Rectal smooth muscle tissue (tissue), 1 donor: Measurements from ENCODE around the gene FAM83G.
A peak's percentile ranks its signal among the peaks of the same experiment; 100 is the strongest.
"Not testable (repeated sequence)": the region's sequence is repeated elsewhere in the genome, so short reads cannot be mapped to it uniquely, and the experiment has no call there.

ENCODE experiments used
- H3K27ac ChIP-seq: one replicate; pipeline ENCODE4 v1.7.0; 2013; ENCODE audit warnings: low read depth, low read length, inconsistent platforms
- H3K27me3 ChIP-seq: one replicate; pipeline ENCODE4 v1.7.0; 2013; ENCODE audit warnings: low read length; ENCODE audit not compliant: control insufficient read depth, insufficient read depth
- H3K36me3 ChIP-seq: one replicate; pipeline ENCODE4 v1.7.0; 2013; ENCODE audit warnings: low read length; ENCODE audit not compliant: control insufficient read depth, insufficient read depth
- H3K4me1 ChIP-seq: one replicate; pipeline ENCODE4 v1.7.0; 2013; ENCODE audit warnings: low read length; ENCODE audit not compliant: control insufficient read depth, insufficient read depth
- H3K4me3 ChIP-seq: one replicate; pipeline ENCODE4 v1.7.0; 2013; ENCODE audit warnings: low read length
- H3K9ac ChIP-seq: one replicate; pipeline ENCODE4 v1.7.0; 2013; ENCODE audit warnings: low read length

The FAM83G gene, protein sequence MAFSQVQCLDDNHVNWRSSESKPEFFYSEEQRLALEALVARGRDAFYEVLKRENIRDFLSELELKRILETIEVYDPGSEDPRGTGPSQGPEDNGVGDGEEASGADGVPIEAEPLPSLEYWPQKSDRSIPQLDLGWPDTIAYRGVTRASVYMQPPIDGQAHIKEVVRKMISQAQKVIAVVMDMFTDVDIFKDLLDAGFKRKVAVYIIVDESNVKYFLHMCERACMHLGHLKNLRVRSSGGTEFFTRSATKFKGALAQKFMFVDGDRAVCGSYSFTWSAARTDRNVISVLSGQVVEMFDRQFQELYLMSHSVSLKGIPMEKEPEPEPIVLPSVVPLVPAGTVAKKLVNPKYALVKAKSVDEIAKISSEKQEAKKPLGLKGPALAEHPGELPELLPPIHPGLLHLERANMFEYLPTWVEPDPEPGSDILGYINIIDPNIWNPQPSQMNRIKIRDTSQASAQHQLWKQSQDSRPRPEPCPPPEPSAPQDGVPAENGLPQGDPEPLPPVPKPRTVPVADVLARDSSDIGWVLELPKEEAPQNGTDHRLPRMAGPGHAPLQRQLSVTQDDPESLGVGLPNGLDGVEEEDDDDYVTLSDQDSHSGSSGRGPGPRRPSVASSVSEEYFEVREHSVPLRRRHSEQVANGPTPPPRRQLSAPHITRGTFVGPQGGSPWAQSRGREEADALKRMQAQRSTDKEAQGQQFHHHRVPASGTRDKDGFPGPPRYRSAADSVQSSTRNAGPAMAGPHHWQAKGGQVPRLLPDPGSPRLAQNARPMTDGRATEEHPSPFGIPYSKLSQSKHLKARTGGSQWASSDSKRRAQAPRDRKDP

DNA sequence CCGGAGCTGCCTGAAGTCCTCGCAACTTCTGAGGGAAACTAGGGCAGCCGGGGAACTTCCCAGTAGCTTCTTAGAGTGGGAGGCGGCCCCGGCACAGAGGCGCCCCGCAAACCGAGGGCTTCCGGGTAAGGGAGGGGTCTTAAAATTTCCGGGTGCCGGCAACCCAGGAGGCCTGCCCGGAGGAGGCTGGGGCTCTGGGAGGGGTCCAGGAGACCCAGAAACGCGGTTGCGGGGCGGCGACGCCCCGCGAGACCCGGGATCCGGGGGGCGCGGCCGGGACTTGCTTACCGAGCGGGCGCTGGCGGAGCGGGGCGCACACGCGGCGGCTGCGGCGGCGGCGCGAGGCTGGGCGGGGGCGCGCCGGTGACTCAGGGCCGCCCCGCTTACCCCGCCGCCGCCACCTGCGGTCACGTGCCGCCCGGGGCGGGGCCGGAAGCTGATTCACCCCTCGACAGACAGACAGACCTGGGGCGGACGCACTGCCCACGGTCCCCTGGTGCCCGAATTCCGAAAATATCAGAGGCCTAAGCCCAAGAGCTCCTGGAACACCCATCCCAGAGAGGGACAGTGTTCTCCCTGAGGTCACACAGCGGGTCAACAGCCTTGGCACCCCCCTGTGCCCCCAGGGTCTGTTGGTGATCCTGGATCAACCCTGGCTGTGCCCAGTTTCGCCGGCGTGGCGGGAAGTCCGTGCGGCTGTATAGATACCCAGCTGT is at the start of gene FAM83G:
TSS of gene FAM83G (minus strand) at position 344 of the 716 bp plus-strand sequence. CDS start 723 bp downstream, outside the sequence.
- Histone ChIP-seq H3K36me3 (no peaks in the 10 kb centered on the region), H3K4me1 (peaks cover 4% of the 10 kb centered on the region), H3K27ac (peak within 1 kb of the TSS; percentile 21), H3K4me3 (peak within 1 kb of the TSS; percentile 82), H3K9ac (peak within 1 kb of the TSS; percentile 29), H3K27me3 (no peaks in the 10 kb centered on the region)

- H3K27ac ChIP-seq, H3K4me3 ChIP-seq, H3K4me1 ChIP-seq, H3K9ac ChIP-seq, H3K36me3 ChIP-seq, H3K27me3 ChIP-seq: not testable (repeated sequence)
These were observed 44.3 kb upstream of the FAM83G start for GRCh38 chr17:19048826-19049225.

- H3K4me1 ChIP-seq, H3K36me3 ChIP-seq, H3K27me3 ChIP-seq, H3K27ac ChIP-seq, H3K9ac ChIP-seq, H3K4me3 ChIP-seq: not testable (repeated sequence)
These were observed 42.9 kb upstream of the FAM83G start for GRCh38 chr17:19047510-19047909.

DNA sequence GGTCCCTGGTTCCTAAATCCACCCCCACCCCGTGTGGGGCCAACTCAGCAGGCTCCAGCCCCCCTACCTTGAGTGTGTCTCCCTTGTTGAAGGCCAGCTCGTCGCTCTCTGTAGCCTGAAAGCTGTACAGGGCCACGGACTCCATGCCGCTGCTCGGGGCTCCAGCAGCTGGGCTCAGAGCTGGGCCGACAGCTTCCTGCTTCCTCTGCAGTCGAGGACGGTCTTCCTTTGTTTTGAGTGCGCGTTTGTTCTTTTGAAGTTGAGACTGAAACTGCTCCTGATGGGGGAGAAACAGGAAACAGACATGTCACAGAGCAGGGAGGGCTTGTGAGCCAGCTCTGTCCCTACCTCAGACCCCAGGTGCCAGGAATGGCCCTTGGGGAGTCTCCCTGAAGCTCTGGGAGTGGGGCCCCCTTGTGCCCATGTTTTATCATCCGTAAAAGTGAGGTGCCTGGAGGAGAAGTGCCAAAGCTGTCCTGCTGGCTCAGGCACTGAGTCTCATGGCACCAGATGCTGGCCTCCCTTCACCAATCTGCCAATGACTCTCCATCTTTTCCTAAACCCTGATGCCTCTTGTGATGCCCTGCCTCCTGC is 42.3 kb upstream of the FAM83G start, which contains the start of gene GRAP:
TSS of gene GRAP (minus strand) at position 176 of the 594 bp plus-strand sequence. CDS start at position 145, 31 bp downstream.
- not testable (repeated sequence) for H3K4me1 ChIP-seq, H3K27me3 ChIP-seq, H3K9ac ChIP-seq, H3K36me3 ChIP-seq, H3K4me3 ChIP-seq, H3K27ac ChIP-seq

GRCh38 chr17:19044643-19045042 is 40.1 kb upstream of the FAM83G start:
- H3K9ac ChIP-seq, H3K4me3 ChIP-seq, H3K27ac ChIP-seq: not testable (repeated sequence)

GRCh38 chr17:19043032-19043431 is 38.5 kb upstream of the FAM83G start:
- H3K4me1 ChIP-seq, H3K9ac ChIP-seq, H3K36me3 ChIP-seq, H3K4me3 ChIP-seq, H3K27me3 ChIP-seq, H3K27ac ChIP-seq: not testable (repeated sequence)

More at GRCh38 chr17:19044643-19045042, 40.1 kb upstream of the FAM83G start:
- H3K27me3 ChIP-seq, H3K4me1 ChIP-seq, H3K36me3 ChIP-seq: not testable (repeated sequence)

DNA sequence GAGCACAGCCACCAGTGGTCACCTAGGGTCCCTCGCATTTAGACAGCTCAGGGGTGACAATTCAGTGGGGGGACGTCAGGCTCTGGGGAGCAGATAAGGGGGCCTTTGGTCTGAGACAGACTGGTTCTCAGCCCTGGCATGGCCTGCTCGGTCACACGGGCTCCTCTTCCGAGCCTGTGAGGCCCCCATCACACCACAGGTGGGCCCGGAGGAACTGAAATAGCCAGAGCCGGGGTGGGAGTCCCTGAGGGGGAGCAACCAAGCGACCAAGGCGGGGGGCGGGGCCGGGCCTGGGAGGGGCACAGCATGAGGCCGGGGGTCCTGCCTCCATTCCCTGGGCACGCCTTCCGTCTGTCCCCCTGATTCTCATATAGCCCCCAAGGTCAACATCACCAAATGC is 37.8 kb upstream of the FAM83G start:
- not testable (repeated sequence) for H3K9ac ChIP-seq, H3K27ac ChIP-seq, H3K4me1 ChIP-seq, H3K4me3 ChIP-seq, H3K27me3 ChIP-seq, H3K36me3 ChIP-seq

DNA sequence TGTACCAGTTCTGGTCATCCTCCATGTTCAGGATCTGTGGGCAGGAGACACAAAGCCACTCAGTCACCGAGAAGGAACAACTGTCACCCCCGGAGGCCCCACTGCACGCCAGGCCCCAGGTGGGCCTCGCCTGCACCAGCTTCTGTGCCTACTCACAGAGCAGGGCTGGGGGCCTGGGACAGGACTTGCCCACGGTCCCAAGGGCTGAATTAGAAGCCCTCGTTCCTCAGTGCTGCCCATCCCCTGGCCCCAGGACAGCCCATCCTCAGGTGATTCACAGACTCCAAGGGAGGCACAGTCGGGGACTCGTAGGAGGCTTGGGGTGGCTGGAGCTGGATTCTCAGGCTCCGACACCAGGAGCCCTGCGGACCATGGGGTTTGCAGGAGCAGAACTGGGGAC is 37.3 kb upstream of the FAM83G start:
- H3K4me1 ChIP-seq, H3K27ac ChIP-seq: not testable (repeated sequence)

DNA sequence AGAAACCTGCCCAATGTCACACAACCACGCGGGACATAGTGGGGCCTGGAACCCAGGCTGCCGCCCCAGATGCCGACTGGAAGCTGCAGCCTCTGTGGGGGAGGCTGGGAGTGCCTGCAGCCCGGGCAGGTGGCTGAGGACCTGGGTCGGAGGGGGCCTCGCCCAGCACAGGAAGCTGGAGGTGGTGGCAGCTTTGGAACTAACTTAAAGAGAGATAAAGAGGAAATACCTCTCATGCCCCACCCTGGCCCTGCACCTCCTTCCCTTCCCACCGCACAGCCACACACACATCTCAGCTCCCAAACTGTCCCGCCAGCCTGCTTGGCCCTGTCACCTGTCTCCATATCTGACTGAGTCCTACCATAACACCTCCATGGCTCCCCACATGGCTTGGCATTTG is 35.8 kb upstream of the FAM83G start:
- H3K9ac ChIP-seq, H3K4me3 ChIP-seq, H3K27ac ChIP-seq, H3K27me3 ChIP-seq, H3K4me1 ChIP-seq, H3K36me3 ChIP-seq: not testable (repeated sequence)

More for the DNA sequence above, 37.3 kb upstream of the FAM83G start:
- H3K27me3 ChIP-seq, H3K9ac ChIP-seq, H3K4me3 ChIP-seq, H3K36me3 ChIP-seq: not testable (repeated sequence)

GRCh38 chr17:19038730-19039129 is 34.2 kb upstream of the FAM83G start:
- not testable (repeated sequence) for H3K4me3 ChIP-seq, H3K9ac ChIP-seq, H3K36me3 ChIP-seq, H3K27ac ChIP-seq, H3K4me1 ChIP-seq, H3K27me3 ChIP-seq

- H3K36me3 ChIP-seq, H3K4me3 ChIP-seq, H3K27ac ChIP-seq, H3K4me1 ChIP-seq, H3K9ac ChIP-seq, H3K27me3 ChIP-seq: not testable (repeated sequence)
These were observed 33.4 kb upstream of the FAM83G start for GRCh38 chr17:19038007-19038406.

GRCh38 chr17:19037547-19037946 is 33.0 kb upstream of the FAM83G start:
- H3K9ac ChIP-seq, H3K27me3 ChIP-seq, H3K4me3 ChIP-seq, H3K4me1 ChIP-seq, H3K27ac ChIP-seq, H3K36me3 ChIP-seq: not testable (repeated sequence)
